Lung (tissue), 12 donors: ENCODE results near the gene CRISPLD2. TPM values are rescaled to one million over a fixed set of nuclear protein-coding genes. Genes with fewer than 3 reads are reported as not detected.

Experiments used
- ATAC-seq: fragments of 200-7000 bp; cut with Tn5 transposase; one replicate; pipeline ENCODE4 v1.9.1; 2020; ENCODE audit warnings: moderate number of reproducible peaks; ENCODE audit not compliant: insufficient read depth, low FRiP score
- DNase-seq, 3 donors: peaks; one replicate each; pipeline ENCODE4 v3.0.0-alpha.2; 2013 to 2017
- H3K27ac ChIP-seq, 2 donors: one replicate each; pipeline ENCODE4 v1.5.1; 2013; ENCODE audit warnings: mild to moderate bottlenecking in 2 of 2, moderate library complexity in 2 of 2, control low read depth in 1 of 2, inconsistent platforms in 1 of 2, low read depth in 1 of 2, low read length in 1 of 2
- H3K27me3 ChIP-seq, 3 donors: one replicate each; pipeline ENCODE4 v1.5.1; 2013; ENCODE audit warnings: low read length in 2 of 3; ENCODE audit not compliant: control insufficient read depth in 3 of 3, insufficient read depth in 3 of 3
- H3K36me3 ChIP-seq, 4 donors: one replicate each; pipeline ENCODE4 v1.5.1; 2013; ENCODE audit warnings: low read length in 4 of 4, mild to moderate bottlenecking in 1 of 4, moderate library complexity in 1 of 4; ENCODE audit not compliant: control insufficient read depth in 4 of 4, insufficient read depth in 4 of 4
- H3K4me1 ChIP-seq, 5 donors: one replicate each; pipeline ENCODE4 v1.5.1; 2013; ENCODE audit warnings: low read length in 5 of 5, mild to moderate bottlenecking in 2 of 5, moderate library complexity in 1 of 5; ENCODE audit not compliant: control insufficient read depth in 5 of 5, insufficient read depth in 5 of 5
- H3K4me3 ChIP-seq: one replicate; pipeline ENCODE4 v1.5.1; 2013; ENCODE audit warnings: mild to moderate bottlenecking, control low read depth, moderate library complexity
- H3K9ac ChIP-seq, 2 donors: one replicate each; pipeline ENCODE4 v1.5.1; 2013; ENCODE audit warnings: low read length in 2 of 2, control low read depth in 1 of 2; ENCODE audit not compliant: insufficient read depth in 1 of 2
- H3K9me3 ChIP-seq, 4 donors: one replicate each; pipeline ENCODE4 v1.5.1; 2013; ENCODE audit warnings: low read length in 3 of 4, mild to moderate bottlenecking in 1 of 4, moderate library complexity in 1 of 4; ENCODE audit not compliant: control insufficient read depth in 4 of 4, insufficient read depth in 3 of 4
- WGBS, 2 donors: extraction: QIAGEN DNeasy Blood & Tissue Kit; methylation state at CpG; one replicate each; pipeline ENCODE4 v1.1.7; 2013; 5-methylcytosine and 5-hydroxymethylcytosine counted together
- polyA plus RNA-seq, 2 donors: library from polyadenylated mRNA; stranded (reverse); fragments of 200-250 nt; gene quantifications; one replicate each; pipeline ENCODE4 v1.2.1, GENCODE V29; 2013
- total RNA-seq, 2 donors: library from RNA; depleted of rRNA in 1 of 2; stranded (reverse); fragments of >200 nt in 1 of 2; gene quantifications; one replicate each; pipeline ENCODE4 v1.2.1, GENCODE V29; 2014 to 2021
- TF ChIP-seq, protein P1 (sequence below): IDR thresholded peaks from 2 replicates; pipeline ENCODE4 v1.5.1; 2012; ENCODE audit warnings: mild to moderate bottlenecking; ENCODE audit errors: control extremely low read depth, extremely low read depth
- donor health status: control.
- donor health status: control.
- donor health status: Bipolar disorder and iron deficiency.
- donor health status: healthy.
- donor health status: DM: yes; HTN: yes; CAD: no.

Gene CRISPLD2
- total and polyA plus RNA-seq, 4 donors: 30.3 to 136 (median 42.5) TPM

DNA sequence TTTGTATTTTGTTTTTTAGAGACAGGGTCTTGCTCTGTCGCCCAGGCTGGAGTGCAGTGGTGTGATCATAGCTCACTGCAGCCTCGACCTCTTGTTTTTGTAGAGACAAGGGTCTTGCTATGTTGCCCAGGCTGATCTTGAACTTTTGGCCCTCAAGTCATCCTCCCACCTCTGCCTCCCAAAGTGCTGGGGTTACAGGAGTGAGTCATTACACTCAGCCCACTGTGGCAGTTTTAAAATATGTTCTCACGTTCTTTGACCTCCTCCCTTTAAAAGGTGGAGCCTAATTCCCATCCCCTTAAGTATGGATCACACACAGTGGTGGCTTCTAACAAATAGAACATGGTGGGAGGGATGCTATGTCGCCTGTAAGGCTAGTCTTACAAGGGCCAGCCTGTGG, 123.8 kb downstream of the CRISPLD2 start:
- Histone ChIP-seq H3K4me1 (peaks cover 0 to 17% (median 0%) of the 10 kb centered on the region in 5 donors), H3K9me3 (no peaks in the 10 kb centered on the region), H3K27me3 (no peaks in the 10 kb centered on the region), H3K9ac (no peak overlapping the region), H3K27ac (no peak overlapping the region), H3K36me3 (no peaks in the 10 kb centered on the region), H3K4me3 (no peak overlapping the region)
- ATAC-seq (no peak), DNase-seq (no peak)
- TF ChIP-seq, protein P1, sequence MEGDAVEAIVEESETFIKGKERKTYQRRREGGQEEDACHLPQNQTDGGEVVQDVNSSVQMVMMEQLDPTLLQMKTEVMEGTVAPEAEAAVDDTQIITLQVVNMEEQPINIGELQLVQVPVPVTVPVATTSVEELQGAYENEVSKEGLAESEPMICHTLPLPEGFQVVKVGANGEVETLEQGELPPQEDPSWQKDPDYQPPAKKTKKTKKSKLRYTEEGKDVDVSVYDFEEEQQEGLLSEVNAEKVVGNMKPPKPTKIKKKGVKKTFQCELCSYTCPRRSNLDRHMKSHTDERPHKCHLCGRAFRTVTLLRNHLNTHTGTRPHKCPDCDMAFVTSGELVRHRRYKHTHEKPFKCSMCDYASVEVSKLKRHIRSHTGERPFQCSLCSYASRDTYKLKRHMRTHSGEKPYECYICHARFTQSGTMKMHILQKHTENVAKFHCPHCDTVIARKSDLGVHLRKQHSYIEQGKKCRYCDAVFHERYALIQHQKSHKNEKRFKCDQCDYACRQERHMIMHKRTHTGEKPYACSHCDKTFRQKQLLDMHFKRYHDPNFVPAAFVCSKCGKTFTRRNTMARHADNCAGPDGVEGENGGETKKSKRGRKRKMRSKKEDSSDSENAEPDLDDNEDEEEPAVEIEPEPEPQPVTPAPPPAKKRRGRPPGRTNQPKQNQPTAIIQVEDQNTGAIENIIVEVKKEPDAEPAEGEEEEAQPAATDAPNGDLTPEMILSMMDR: no peak
- 81 to 84% methylated on average over 4 of the region's 4 CpGs for WGBS, 2 donors

- no peak overlapping the region for H3K4me3 ChIP-seq
- no peaks in the 10 kb centered on the region for H3K36me3 ChIP-seq
- H3K27ac ChIP-seq: no peak overlapping the region
- no peaks in the 10 kb centered on the region for H3K27me3 ChIP-seq
- no peak for DNase-seq
- TF ChIP-seq, protein P1: no peak
- no peaks in the 10 kb centered on the region for H3K9me3 ChIP-seq
- WGBS, 2 donors: 23 to 44% methylated on average over 9 of the region's 9 CpGs
- ATAC-seq: no peak
- no peak overlapping the region for H3K9ac ChIP-seq
- H3K4me1 ChIP-seq: peaks cover 0 to 5% (median 0%) of the 10 kb centered on the region in 5 donors
These were observed 127.2 kb downstream of the CRISPLD2 start for GRCh38 chr16:84947022-84947421.

DNA sequence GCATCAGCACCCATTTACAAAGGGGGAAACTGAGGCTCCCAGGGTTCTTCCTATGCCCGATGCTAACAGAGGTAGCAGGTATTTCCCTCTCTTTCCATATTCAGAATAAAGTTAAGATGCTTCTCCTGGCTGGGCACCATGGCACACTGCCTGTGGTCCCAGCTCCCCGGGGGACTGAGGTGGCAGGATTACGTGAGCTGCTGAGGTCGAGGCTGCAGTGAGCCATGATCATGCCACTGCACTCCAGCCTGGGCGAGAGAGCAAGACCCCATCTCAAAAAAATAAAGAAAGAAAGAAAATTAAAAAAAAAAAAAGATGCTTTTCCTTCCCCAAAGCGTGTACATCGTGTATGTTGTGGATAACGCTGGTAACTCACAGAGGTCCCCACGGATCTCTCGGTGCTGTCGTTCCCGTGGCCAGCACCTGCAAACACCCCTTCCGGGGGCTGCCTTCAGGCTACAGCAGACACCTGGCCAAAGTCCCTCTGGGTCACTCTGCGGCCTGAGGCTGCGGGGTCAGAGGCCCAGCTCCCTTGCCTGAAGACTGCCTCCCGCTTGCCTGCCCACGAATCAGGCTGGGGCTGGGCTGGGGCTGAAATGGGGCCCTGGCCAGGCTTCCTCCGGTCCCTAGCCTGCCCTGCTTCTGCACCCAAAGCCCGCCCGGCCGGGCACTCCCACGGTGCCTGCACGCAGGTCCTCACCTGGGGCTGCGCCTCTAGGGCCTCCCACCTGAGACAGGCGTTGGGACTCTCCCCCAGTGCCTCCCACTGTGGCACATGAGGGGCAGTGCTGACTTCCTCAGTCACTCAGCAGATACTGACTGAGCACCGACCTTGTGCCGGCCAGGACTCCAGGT, 128.4 kb downstream of the CRISPLD2 start:
- Histone ChIP-seq H3K4me3 (no peak overlapping the region), H3K9ac (no peak overlapping the region), H3K9me3 (no peaks in the 10 kb centered on the region), H3K27me3 (no peaks in the 10 kb centered on the region), H3K36me3 (no peaks in the 10 kb centered on the region), H3K27ac (no peak overlapping the region), H3K4me1 (peaks cover 0 to 14% (median 5%) of the 10 kb centered on the region in 5 donors)
- DNase-seq (no peak), ATAC-seq (no peak)
- TF ChIP-seq, protein P1: no peak
- WGBS, 2 donors: 72 to 78% methylated on average over 27 of the region's 27 CpGs
